H1 (cell line): ENCODE data around the gene RHOBTB3. TPM values are rescaled to one million over a fixed set of nuclear protein-coding genes. Genes with fewer than 3 reads are reported as not detected.

Source experiments
- ATF2 ChIP-seq: IDR thresholded peaks from 2 replicates; pipeline ENCODE4 v1.6.1; 2012; ENCODE audit warnings: low read length, inconsistent platforms
- ATF3 ChIP-seq: IDR thresholded peaks from 2 replicates; pipeline ENCODE4 v1.6.1; 2011; ENCODE audit warnings: low read depth, mild to moderate bottlenecking, low read length; ENCODE audit not compliant: insufficient read depth
- CBX5 ChIP-seq: fragments of 300-800, 300-1000 bp; sonication (generic); IDR thresholded peaks from 2 replicates; pipeline ENCODE4 v1.7.1; 2016; ENCODE audit warnings: antibody characterized with exemption, low read length, low read depth
- EP300 ChIP-seq, 2 experiments: IDR thresholded peaks; 1 replicate in 1 of 2; 2 replicates in 1 of 2; pipeline ENCODE4 v1.6.1; 2011 to 2012; ENCODE audit warnings: low read depth in 2 of 2, low read length in 2 of 2, mild to moderate bottlenecking in 2 of 2, borderline replicate concordance in 1 of 2, inconsistent platforms in 1 of 2, moderate library complexity in 1 of 2
- HDAC2 ChIP-seq, 2 experiments: fragments of 300-600 bp in 1 of 2; sonication (generic) in 1 of 2; IDR thresholded peaks; 2 replicates each; pipeline ENCODE4 v1.6.1; 2011 to 2012; ENCODE audit warnings: low read depth in 2 of 2, low read length in 2 of 2, mild to moderate bottlenecking in 2 of 2, moderate library complexity in 2 of 2, borderline replicate concordance in 1 of 2, inconsistent platforms in 1 of 2
- RNF2 ChIP-seq: fragments of 200-900, 300-1000 bp; sonication (generic); IDR thresholded peaks from 2 replicates; pipeline ENCODE4 v1.7.1; 2016; ENCODE audit warnings: borderline replicate concordance, low read depth, mild to moderate bottlenecking, antibody characterized with exemption, low read length; ENCODE audit not compliant: poor library complexity, severe bottlenecking; ENCODE audit errors: missing control alignments
- RXRA ChIP-seq: IDR thresholded peaks from 2 replicates; pipeline ENCODE4 v1.6.1; 2011; ENCODE audit warnings: low read depth, mild to moderate bottlenecking, low read length, moderate library complexity; ENCODE audit not compliant: insufficient read depth
- polyA plus RNA-seq, 7 experiments: library from polyadenylated mRNA; depleted of rRNA in 3 of 7; stranded (reverse) in 5 of 7; unstranded in 2 of 7; fragments of >200 nt in 5 of 7; fragments of 200-250 nt in 2 of 7; gene quantifications; 1 replicate in 5 of 7; 2 replicates in 1 of 7; 4 replicates in 1 of 7; pipeline versions ENCODE4 v1.2.1 to v1.2.3, GENCODE V29; 2011 to 2013; ENCODE audit warnings: missing spikeins in 2 of 7, mixed read lengths in 2 of 7
- total RNA-seq: library from RNA; stranded (reverse); fragmentation: NEBNext Ultra II Directional; extraction: Animal tissue kit (Norgen Biotek cat#: 25700); gene quantifications from 2 replicates; pipeline ENCODE4 v1.2.1, GENCODE V29; 2021

Gene RHOBTB3
- total and polyA plus RNA-seq, 2 of the 8 experiments (the other 6 are each of a cell fraction or from before 2014, with no cell fraction given): 8.2 to 17.5 TPM

GRCh38 chr5:95763941-95764340 lies 32.8 kb downstream of the RHOBTB3 start (continued):
- TF ChIP-seq ATF2 (no peak), CBX5 (no peak), HDAC2 (IDR thresholded peaks at IDR 0.05; ENCODE audit: borderline replicate concordance in 1 of 2, low read depth in 2 of 2, low read length in 2 of 2) (no peak), RNF2 (no peak), EP300 (IDR thresholded peaks at IDR 0.05; ENCODE audit: borderline replicate concordance in 1 of 2, low read depth in 2 of 2, low read length in 2 of 2) (no peak), ATF3 (no peak), RXRA (no peak)
- TF ChIP-seq, all 59 proteins: peak for 0
